ENCODE data around the gene MCUB. TPM values are rescaled to one million over a fixed set of nuclear protein-coding genes. Genes with fewer than 3 reads are reported as not detected.
A peak's percentile ranks its signal among the peaks of the same experiment; 100 is the strongest.

Gene MCUB
- total and polyA plus RNA-seq, 12 donors: 1.7 to 12.6 (median 3.5) TPM

DNA sequence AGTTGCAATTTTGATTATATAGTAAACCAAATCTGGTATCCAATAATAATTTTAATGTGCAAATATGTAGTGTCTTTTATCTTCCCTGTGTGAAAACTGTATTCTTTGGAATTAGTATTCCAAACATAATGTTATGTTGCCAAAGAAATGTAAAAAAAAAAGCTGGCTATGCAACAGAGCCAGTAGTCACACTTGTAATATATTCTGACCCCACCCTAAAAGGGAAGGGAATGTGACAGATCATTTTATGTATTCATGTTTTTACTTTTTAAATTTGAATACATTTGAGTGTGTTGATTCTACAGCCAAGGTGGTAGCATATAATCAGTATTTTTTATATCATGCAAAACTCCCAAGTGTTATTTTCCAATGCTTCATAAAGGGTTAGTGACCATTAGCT lies 27.9 kb upstream of the MCUB start:
- ATAC-seq (no peak), DNase-seq (no peak)
- H3K9me3 ChIP-seq: no peaks in the 10 kb centered on the region
- H3K36me3 ChIP-seq: peaks cover 0 to 100% (median 87%) of the 10 kb centered on the region in 9 donors
- H3K27me3 ChIP-seq: no peaks in the 10 kb centered on the region
- TF ChIP-seq, protein P1, sequence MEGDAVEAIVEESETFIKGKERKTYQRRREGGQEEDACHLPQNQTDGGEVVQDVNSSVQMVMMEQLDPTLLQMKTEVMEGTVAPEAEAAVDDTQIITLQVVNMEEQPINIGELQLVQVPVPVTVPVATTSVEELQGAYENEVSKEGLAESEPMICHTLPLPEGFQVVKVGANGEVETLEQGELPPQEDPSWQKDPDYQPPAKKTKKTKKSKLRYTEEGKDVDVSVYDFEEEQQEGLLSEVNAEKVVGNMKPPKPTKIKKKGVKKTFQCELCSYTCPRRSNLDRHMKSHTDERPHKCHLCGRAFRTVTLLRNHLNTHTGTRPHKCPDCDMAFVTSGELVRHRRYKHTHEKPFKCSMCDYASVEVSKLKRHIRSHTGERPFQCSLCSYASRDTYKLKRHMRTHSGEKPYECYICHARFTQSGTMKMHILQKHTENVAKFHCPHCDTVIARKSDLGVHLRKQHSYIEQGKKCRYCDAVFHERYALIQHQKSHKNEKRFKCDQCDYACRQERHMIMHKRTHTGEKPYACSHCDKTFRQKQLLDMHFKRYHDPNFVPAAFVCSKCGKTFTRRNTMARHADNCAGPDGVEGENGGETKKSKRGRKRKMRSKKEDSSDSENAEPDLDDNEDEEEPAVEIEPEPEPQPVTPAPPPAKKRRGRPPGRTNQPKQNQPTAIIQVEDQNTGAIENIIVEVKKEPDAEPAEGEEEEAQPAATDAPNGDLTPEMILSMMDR (IDR thresholded peaks at IDR 0.05): no peak
- H3K27ac ChIP-seq: no peak overlapping the region
- H3K4me1 ChIP-seq: no peaks in the 10 kb centered on the region
- intact Hi-C loops (cut with DNase I): no loop called here
- H3K4me3 ChIP-seq: no peak overlapping the region

DNA sequence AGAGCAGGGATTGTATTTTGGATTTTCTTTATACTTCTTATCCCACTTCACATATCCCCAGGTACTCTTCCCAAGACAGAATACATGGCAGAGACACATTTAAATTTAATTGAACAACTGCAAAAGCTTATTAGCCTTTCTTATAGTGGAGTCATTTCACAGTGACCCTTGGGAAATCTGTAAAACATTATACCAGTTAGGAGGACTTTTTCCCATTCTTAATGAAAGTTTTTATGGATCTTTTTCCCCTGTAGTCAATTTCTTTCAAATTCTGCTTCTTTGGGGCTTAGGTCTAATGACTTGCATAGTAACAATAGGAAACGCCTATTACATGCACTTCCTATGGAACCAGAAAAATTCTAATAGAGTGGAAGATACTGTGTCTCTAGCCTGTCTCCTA lies 14.6 kb upstream of the MCUB start:
- 94 to 97% methylated on average over 1 of the region's 1 CpG for WGBS, 2 donors
- H3K4me3 ChIP-seq: no peak overlapping the region
- intact Hi-C loops (cut with DNase I): loop anchor here in 2 of 10 donors (10.0 kb wide), 2 partner anchors 111 to 269 kb away; partner anchors contain the start of genes GAR1 (in 1 of the 2) and SEC24B (in 1 of the 2)
- peaks cover 0 to 11% (median 0%) of the 10 kb centered on the region in 11 donors for H3K9me3 ChIP-seq
- TF ChIP-seq, protein P1 (IDR thresholded peaks at IDR 0.05): no peak
- no peaks in the 10 kb centered on the region for H3K27me3 ChIP-seq
- DNase-seq: no peak
- H3K27ac ChIP-seq: no peak overlapping the region
- ATAC-seq: no peak
- peaks cover 0 to 62% (median 6%) of the 10 kb centered on the region in 9 donors for H3K36me3 ChIP-seq
- peaks cover 0 to 20% (median 0%) of the 10 kb centered on the region in 9 donors for H3K4me1 ChIP-seq

DNA sequence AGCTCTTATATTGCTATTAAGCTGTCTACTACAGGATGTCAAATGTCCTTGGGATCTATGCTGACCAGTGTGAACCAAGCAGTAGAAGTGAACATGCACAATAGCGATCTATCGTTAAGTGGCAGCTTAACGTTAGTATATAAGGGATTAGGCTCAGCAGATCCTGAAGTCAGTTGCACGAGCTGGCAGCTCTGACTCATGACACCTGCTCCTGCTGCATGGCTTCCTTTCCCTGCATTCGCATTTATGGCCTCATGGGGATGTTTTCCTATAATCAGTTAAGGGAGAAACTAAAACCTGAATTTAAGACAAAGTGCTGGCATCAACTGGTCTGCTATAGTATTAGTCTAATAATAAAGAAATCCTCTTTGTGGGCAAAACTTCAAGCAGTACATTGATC lies 12.7 kb upstream of the MCUB start:
- Histone ChIP-seq H3K27ac (no peak overlapping the region), H3K36me3 (peaks cover 0 to 43% (median 0%) of the 10 kb centered on the region in 9 donors), H3K27me3 (no peaks in the 10 kb centered on the region), H3K4me3 (no peak overlapping the region), H3K4me1 (peaks cover 0 to 20% (median 0%) of the 10 kb centered on the region in 9 donors), H3K9me3 (peaks cover 0 to 11% (median 0%) of the 10 kb centered on the region in 11 donors)
- intact Hi-C loops (cut with DNase I): loop anchor here in 2 of 10 donors (10.0 kb wide), 2 partner anchors 113 to 267 kb away; partner anchors contain the start of genes GAR1 (in 1 of the 2) and SEC24B (in 1 of the 2)
- TF ChIP-seq, protein P1 (IDR thresholded peaks at IDR 0.05): no peak
- ATAC-seq: no peak
- DNase-seq: no peak
- 91% methylated on average over 5 of the region's 5 CpGs for WGBS, 2 donors

DNA sequence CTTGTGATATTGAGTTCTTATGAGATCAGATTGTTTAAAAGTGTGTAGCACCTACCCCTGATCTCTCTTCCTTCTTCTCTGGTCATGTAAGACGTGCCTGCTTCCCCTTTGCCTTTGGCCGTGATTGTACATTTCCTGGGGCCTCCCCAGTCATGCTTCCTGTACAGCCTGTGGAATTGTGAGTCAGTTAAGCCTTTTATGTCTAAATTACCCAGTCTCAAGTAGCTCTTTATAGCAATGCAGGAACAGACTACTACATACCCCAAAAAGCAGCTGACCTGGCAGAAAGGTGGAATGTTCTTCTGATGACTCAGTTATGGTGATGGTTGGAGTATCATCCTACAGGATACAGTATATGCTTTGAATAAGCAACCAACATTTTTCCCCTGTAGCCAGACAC lies 11.4 kb upstream of the MCUB start:
- intact Hi-C loops (cut with DNase I): loop anchor here in 2 of 10 donors (10.0 kb wide), 2 partner anchors 114 to 266 kb away; partner anchors contain the start of genes GAR1 (in 1 of the 2) and SEC24B (in 1 of the 2)
- peak in 7 of 8 donors; percentile 17 to 86 (median 74) for ATAC-seq
- Histone ChIP-seq H3K36me3 (peaks cover 0 to 31% (median 0%) of the 10 kb centered on the region in 9 donors), H3K9me3 (peaks cover 0 to 11% (median 0%) of the 10 kb centered on the region in 11 donors), H3K4me1 (peaks cover 0 to 20% (median 0%) of the 10 kb centered on the region in 9 donors), H3K27me3 (no peaks in the 10 kb centered on the region), H3K4me3 (no peak overlapping the region), H3K27ac (peak overlapping the region in 5 of 10 donors; percentile 17 to 58 (median 23))
- WGBS, 2 donors: 48 to 55% methylated on average over 2 of the region's 2 CpGs
- DNase-seq: peak in 1 of 2 donors; percentile 22
- TF ChIP-seq, protein P1 (IDR thresholded peaks at IDR 0.05): no peak
